WTC11 (cell line): Measurements from ENCODE around the gene SP7. TPM values are rescaled to one million over a fixed set of nuclear protein-coding genes. Genes with fewer than 3 reads are reported as not detected.

Experiments
- ATAC-seq: fragments of 200-7000 bp; cut with Tn5 transposase; 2 replicates; pipeline ENCODE4 v1.10.0; 2021; ENCODE audit warnings: mild to moderate bottlenecking, moderate library complexity
- CTCF ChIA-PET: fragments of 300-600 bp; sonication (Branson Sonifier 250); formaldehyde crosslinking; loops from one replicate; lab custom pipeline; 2021; ENCODE audit warnings: antibody characterized with exemption; lab: Charles Lee
- POLR2A ChIA-PET: fragments of 350-600 bp; sonication (Branson Sonifier 250); formaldehyde crosslinking; loops from one replicate; lab custom pipeline; 2021; ENCODE audit warnings: antibody characterized with exemption; lab: Charles Lee
- DNase-seq: peaks from one replicate; pipeline ENCODE4 v3.0.0; 2021; ENCODE audit warnings: low spot score
- H3K27ac Mint-ChIP-seq: 2 replicates; pipeline ENCODE4 v1.8.0; 2021; ENCODE audit warnings: mixed read lengths
- H3K27me3 Mint-ChIP-seq: 2 replicates; pipeline ENCODE4 v1.8.0; 2021; ENCODE audit warnings: low read depth, mild to moderate bottlenecking, moderate library complexity, mixed read lengths
- H3K36me3 Mint-ChIP-seq: 2 replicates; pipeline ENCODE4 v1.8.0; 2021; ENCODE audit warnings: mixed read lengths
- H3K4me1 Mint-ChIP-seq: 2 replicates; pipeline ENCODE4 v1.8.0; 2022; ENCODE audit warnings: mixed read lengths
- H3K4me3 Mint-ChIP-seq: 2 replicates; pipeline ENCODE4 v1.8.0; 2021; ENCODE audit warnings: mild to moderate bottlenecking, moderate library complexity, mixed read lengths
- H3K9me3 Mint-ChIP-seq: 2 replicates; pipeline ENCODE4 v1.8.0; 2021; ENCODE audit warnings: mixed read lengths
- CREB1 ChIP-seq: sonication (generic); formaldehyde crosslinking; IDR thresholded peaks from 2 replicates; pipeline ENCODE4 v1.8.0; 2023; ENCODE audit warnings: mild to moderate bottlenecking, missing genetic modification reagents
- CREM ChIP-seq: sonication (generic); formaldehyde crosslinking; IDR thresholded peaks from 2 replicates; pipeline ENCODE4 v1.8.1; 2022; ENCODE audit warnings: mild to moderate bottlenecking, missing genetic modification reagents, moderate library complexity
- KAT7 ChIP-seq: sonication (generic); formaldehyde crosslinking; IDR thresholded peaks from 2 replicates; pipeline ENCODE4 v1.8.1; 2023; ENCODE audit warnings: missing genetic modification reagents, mild to moderate bottlenecking, borderline replicate concordance
- MXD4 ChIP-seq: fragments of 250-450 bp; sonication (Bioruptor Pico); IDR thresholded peaks from 2 replicates; pipeline ENCODE4 v1.8.0; 2021; ENCODE audit warnings: mild to moderate bottlenecking, moderate library complexity, borderline replicate concordance
- NFE2L1 ChIP-seq: sonication (generic); formaldehyde crosslinking; IDR thresholded peaks from 2 replicates; pipeline ENCODE4 v1.8.1; 2023; ENCODE audit warnings: missing genetic modification reagents
- SMAD4 ChIP-seq: sonication (generic); formaldehyde crosslinking; IDR thresholded peaks from 2 replicates; pipeline ENCODE4 v1.8.0; 2022; ENCODE audit warnings: mild to moderate bottlenecking, missing genetic modification reagents
- TEAD4 ChIP-seq: sonication (generic); formaldehyde crosslinking; IDR thresholded peaks from 2 replicates; pipeline ENCODE4 v1.8.0; 2022; ENCODE audit warnings: mild to moderate bottlenecking, missing genetic modification reagents
- ZBTB21 ChIP-seq: sonication (generic); formaldehyde crosslinking; IDR thresholded peaks from 2 replicates; pipeline ENCODE4 v1.8.1; 2023; ENCODE audit warnings: mild to moderate bottlenecking, missing genetic modification reagents, borderline replicate concordance
- ZNF138 ChIP-seq: sonication (generic); formaldehyde crosslinking; conservative IDR thresholded peaks from 2 replicates; pipeline ENCODE4 v1.8.1; 2022; ENCODE audit warnings: mild to moderate bottlenecking, moderate library complexity, missing genetic modification reagents
- ZNF219 ChIP-seq: sonication (generic); formaldehyde crosslinking; IDR thresholded peaks from 2 replicates; pipeline ENCODE4 v1.8.0; 2023; ENCODE audit warnings: missing genetic modification reagents, mild to moderate bottlenecking, borderline replicate concordance
- ZNF423 ChIP-seq: fragments of 250-450 bp; sonication (Bioruptor Pico); IDR thresholded peaks from 2 replicates; pipeline ENCODE4 v2.1.2; 2022; ENCODE audit warnings: mild to moderate bottlenecking, moderate library complexity
- total RNA-seq: library from RNA; stranded (reverse); gene quantifications from 3 replicates; pipeline ENCODE4 v1.2.3, GENCODE V29; 2021
- TF ChIP-seq, protein P1 (sequence below): sonication (generic); formaldehyde crosslinking; IDR thresholded peaks from 2 replicates; pipeline ENCODE4 v1.8.1; 2022; ENCODE audit warnings: mild to moderate bottlenecking, moderate library complexity, missing genetic modification reagents
- TF ChIP-seq, protein P2 (sequence below): fragments of 250-450 bp; sonication (Bioruptor Pico); IDR thresholded peaks from 2 replicates; pipeline ENCODE4 v2.1.2; 2022; ENCODE audit warnings: mild to moderate bottlenecking, moderate library complexity
- TF ChIP-seq, protein P3 (sequence below): fragments of 250-450 bp; sonication (Bioruptor Pico); IDR thresholded peaks from 2 replicates; pipeline ENCODE4 v1.9.0; 2021; ENCODE audit warnings: mild to moderate bottlenecking
- TF ChIP-seq, protein P4 (sequence below): sonication (generic); formaldehyde crosslinking; IDR thresholded peaks from 2 replicates; pipeline ENCODE4 v1.8.0; 2022; ENCODE audit warnings: mild to moderate bottlenecking, missing genetic modification reagents
- TF ChIP-seq, protein P5 (sequence below): sonication (generic); formaldehyde crosslinking; IDR thresholded peaks from 2 replicates; pipeline ENCODE4 v1.8.0; 2022; ENCODE audit warnings: missing genetic modification reagents
- TF ChIP-seq, protein P6 (sequence below): sonication (generic); formaldehyde crosslinking; IDR thresholded peaks from 2 replicates; pipeline ENCODE4 v1.8.1; 2023; ENCODE audit warnings: mild to moderate bottlenecking, missing genetic modification reagents
- TF ChIP-seq, protein P7 (sequence below): sonication (generic); formaldehyde crosslinking; IDR thresholded peaks from 2 replicates; pipeline ENCODE4 v1.8.0; 2023; ENCODE audit warnings: missing genetic modification reagents, mild to moderate bottlenecking, borderline replicate concordance

SP7 gene
- total RNA-seq, 1 experiment from 2014 or later: 0.09 TPM

DNA sequence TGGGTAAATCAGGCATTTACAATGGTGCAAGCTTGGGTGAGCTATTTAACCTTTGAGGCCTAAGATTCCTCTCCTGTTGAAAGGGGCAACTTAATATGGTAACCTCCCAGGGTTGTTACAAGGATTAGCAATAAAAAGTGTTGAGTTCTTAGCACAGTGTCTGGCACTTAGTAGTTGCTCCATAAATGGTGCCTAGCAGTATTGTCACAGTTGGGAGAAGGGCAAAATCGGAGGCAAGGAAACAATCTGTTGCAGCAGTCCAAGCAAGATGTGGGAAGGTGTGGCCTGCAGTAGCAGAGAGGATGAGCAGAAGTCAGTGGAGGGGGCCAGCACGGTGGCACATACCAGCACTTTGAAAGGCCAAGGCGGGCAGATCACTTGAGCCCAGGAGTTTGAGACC lies 7.3 kb upstream of the SP7 start:
- TF ChIP-seq ZBTB21: no peak
- TF ChIP-seq ZNF138 (CRISPR knock-in tag): no peak
- H3K4me3 Mint-ChIP-seq: peak overlapping the region; percentile 50
- CTCF ChIA-PET: interaction anchor here (2.7 to 8.6 kb wide), 3 partner anchors 10 to 146 kb away, joined by 9 to 148 read pairs (median 21); partner anchors contain the start of gene AAAS
- no peak overlapping the region for H3K27ac Mint-ChIP-seq
- no peaks in the 10 kb centered on the region for H3K9me3 Mint-ChIP-seq
- H3K27me3 Mint-ChIP-seq: peaks cover 46% of the 10 kb centered on the region
- ATAC-seq (no peak), DNase-seq (no peak)
- POLR2A ChIA-PET: no interaction called here
- H3K36me3 Mint-ChIP-seq: no peaks in the 10 kb centered on the region
- H3K4me1 Mint-ChIP-seq: peaks cover 14% of the 10 kb centered on the region

DNA sequence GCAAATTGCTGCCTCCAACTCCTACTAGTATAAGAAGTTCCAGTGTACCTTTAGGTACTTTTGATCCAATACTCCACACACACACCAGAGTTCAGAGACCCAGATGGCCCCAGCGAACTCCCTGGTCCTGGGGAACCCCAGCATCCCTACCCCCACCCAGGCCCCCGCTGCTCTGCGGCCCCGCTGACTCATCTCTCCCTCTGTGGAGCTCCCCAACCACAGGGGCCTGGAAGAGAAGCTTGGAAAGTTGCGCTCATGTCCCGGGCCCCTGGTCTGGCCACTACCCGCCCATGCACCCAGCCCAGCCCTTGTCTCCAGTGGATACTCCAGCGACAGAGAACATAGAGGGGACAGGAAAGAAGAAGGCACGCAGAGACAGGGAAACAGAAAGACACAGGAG lies 4.2 kb upstream of the SP7 start:
- H3K9me3 Mint-ChIP-seq: no peaks in the 10 kb centered on the region
- no peak for ATAC-seq
- no peak overlapping the region for H3K27ac Mint-ChIP-seq
- TF ChIP-seq, protein P1, sequence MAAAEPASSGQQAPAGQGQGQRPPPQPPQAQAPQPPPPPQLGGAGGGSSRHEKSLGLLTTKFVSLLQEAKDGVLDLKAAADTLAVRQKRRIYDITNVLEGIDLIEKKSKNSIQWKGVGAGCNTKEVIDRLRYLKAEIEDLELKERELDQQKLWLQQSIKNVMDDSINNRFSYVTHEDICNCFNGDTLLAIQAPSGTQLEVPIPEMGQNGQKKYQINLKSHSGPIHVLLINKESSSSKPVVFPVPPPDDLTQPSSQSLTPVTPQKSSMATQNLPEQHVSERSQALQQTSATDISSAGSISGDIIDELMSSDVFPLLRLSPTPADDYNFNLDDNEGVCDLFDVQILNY: no peak
- no peak for TF ChIP-seq MXD4 (CRISPR knock-in tag)
- TF ChIP-seq ZNF423: no peak
- TF ChIP-seq, protein P2, sequence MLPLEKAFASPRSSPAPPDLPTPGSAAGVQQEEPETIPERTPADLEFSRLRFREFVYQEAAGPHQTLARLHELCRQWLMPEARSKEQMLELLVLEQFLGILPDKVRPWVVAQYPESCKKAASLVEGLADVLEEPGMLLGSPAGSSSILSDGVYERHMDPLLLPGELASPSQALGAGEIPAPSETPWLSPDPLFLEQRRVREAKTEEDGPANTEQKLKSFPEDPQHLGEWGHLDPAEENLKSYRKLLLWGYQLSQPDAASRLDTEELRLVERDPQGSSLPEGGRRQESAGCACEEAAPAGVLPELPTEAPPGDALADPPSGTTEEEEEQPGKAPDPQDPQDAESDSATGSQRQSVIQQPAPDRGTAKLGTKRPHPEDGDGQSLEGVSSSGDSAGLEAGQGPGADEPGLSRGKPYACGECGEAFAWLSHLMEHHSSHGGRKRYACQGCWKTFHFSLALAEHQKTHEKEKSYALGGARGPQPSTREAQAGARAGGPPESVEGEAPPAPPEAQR: no peak
- TF ChIP-seq, protein P3, sequence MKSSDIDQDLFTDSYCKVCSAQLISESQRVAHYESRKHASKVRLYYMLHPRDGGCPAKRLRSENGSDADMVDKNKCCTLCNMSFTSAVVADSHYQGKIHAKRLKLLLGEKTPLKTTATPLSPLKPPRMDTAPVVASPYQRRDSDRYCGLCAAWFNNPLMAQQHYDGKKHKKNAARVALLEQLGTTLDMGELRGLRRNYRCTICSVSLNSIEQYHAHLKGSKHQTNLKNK: no peak
- TF ChIP-seq, protein P4, sequence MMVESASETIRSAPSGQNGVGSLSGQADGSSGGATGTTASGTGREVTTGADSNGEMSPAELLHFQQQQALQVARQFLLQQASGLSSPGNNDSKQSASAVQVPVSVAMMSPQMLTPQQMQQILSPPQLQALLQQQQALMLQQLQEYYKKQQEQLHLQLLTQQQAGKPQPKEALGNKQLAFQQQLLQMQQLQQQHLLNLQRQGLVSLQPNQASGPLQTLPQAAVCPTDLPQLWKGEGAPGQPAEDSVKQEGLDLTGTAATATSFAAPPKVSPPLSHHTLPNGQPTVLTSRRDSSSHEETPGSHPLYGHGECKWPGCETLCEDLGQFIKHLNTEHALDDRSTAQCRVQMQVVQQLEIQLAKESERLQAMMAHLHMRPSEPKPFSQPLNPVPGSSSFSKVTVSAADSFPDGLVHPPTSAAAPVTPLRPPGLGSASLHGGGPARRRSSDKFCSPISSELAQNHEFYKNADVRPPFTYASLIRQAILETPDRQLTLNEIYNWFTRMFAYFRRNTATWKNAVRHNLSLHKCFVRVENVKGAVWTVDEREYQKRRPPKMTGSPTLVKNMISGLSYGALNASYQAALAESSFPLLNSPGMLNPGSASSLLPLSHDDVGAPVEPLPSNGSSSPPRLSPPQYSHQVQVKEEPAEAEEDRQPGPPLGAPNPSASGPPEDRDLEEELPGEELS (CRISPR knock-in tag): no peak
- TF ChIP-seq TEAD4 (CRISPR knock-in tag): no peak
- TF ChIP-seq CREM: no peak
- TF ChIP-seq KAT7 (CRISPR knock-in tag): no peak
- TF ChIP-seq, protein P5, sequence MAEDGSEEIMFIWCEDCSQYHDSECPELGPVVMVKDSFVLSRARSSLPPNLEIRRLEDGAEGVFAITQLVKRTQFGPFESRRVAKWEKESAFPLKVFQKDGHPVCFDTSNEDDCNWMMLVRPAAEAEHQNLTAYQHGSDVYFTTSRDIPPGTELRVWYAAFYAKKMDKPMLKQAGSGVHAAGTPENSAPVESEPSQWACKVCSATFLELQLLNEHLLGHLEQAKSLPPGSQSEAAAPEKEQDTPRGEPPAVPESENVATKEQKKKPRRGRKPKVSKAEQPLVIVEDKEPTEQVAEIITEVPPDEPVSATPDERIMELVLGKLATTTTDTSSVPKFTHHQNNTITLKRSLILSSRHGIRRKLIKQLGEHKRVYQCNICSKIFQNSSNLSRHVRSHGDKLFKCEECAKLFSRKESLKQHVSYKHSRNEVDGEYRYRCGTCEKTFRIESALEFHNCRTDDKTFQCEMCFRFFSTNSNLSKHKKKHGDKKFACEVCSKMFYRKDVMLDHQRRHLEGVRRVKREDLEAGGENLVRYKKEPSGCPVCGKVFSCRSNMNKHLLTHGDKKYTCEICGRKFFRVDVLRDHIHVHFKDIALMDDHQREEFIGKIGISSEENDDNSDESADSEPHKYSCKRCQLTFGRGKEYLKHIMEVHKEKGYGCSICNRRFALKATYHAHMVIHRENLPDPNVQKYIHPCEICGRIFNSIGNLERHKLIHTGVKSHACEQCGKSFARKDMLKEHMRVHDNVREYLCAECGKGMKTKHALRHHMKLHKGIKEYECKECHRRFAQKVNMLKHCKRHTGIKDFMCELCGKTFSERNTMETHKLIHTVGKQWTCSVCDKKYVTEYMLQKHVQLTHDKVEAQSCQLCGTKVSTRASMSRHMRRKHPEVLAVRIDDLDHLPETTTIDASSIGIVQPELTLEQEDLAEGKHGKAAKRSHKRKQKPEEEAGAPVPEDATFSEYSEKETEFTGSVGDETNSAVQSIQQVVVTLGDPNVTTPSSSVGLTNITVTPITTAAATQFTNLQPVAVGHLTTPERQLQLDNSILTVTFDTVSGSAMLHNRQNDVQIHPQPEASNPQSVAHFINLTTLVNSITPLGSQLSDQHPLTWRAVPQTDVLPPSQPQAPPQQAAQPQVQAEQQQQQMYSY: no peak
- TF ChIP-seq, protein P6, sequence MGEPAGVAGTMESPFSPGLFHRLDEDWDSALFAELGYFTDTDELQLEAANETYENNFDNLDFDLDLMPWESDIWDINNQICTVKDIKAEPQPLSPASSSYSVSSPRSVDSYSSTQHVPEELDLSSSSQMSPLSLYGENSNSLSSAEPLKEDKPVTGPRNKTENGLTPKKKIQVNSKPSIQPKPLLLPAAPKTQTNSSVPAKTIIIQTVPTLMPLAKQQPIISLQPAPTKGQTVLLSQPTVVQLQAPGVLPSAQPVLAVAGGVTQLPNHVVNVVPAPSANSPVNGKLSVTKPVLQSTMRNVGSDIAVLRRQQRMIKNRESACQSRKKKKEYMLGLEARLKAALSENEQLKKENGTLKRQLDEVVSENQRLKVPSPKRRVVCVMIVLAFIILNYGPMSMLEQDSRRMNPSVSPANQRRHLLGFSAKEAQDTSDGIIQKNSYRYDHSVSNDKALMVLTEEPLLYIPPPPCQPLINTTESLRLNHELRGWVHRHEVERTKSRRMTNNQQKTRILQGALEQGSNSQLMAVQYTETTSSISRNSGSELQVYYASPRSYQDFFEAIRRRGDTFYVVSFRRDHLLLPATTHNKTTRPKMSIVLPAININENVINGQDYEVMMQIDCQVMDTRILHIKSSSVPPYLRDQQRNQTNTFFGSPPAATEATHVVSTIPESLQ (CRISPR knock-in tag): no peak
- TF ChIP-seq CREB1: no peak
- no peak for TF ChIP-seq ZNF219 (CRISPR knock-in tag)
- TF ChIP-seq SMAD4 (CRISPR knock-in tag): no peak
- TF ChIP-seq, protein P7, sequence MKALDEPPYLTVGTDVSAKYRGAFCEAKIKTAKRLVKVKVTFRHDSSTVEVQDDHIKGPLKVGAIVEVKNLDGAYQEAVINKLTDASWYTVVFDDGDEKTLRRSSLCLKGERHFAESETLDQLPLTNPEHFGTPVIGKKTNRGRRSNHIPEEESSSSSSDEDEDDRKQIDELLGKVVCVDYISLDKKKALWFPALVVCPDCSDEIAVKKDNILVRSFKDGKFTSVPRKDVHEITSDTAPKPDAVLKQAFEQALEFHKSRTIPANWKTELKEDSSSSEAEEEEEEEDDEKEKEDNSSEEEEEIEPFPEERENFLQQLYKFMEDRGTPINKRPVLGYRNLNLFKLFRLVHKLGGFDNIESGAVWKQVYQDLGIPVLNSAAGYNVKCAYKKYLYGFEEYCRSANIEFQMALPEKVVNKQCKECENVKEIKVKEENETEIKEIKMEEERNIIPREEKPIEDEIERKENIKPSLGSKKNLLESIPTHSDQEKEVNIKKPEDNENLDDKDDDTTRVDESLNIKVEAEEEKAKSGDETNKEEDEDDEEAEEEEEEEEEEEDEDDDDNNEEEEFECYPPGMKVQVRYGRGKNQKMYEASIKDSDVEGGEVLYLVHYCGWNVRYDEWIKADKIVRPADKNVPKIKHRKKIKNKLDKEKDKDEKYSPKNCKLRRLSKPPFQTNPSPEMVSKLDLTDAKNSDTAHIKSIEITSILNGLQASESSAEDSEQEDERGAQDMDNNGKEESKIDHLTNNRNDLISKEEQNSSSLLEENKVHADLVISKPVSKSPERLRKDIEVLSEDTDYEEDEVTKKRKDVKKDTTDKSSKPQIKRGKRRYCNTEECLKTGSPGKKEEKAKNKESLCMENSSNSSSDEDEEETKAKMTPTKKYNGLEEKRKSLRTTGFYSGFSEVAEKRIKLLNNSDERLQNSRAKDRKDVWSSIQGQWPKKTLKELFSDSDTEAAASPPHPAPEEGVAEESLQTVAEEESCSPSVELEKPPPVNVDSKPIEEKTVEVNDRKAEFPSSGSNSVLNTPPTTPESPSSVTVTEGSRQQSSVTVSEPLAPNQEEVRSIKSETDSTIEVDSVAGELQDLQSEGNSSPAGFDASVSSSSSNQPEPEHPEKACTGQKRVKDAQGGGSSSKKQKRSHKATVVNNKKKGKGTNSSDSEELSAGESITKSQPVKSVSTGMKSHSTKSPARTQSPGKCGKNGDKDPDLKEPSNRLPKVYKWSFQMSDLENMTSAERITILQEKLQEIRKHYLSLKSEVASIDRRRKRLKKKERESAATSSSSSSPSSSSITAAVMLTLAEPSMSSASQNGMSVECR (CRISPR knock-in tag): no peak
- no peak for TF ChIP-seq NFE2L1 (CRISPR knock-in tag)
- ChIA-PET CTCF (interaction anchor here (0.8 to 2.7 kb wide), 3 partner anchors 12 to 19 kb away, joined by 4 to 10 read pairs (median 6); partner anchors contain the start of gene AAAS), POLR2A (no interaction called here)
- H3K4me3 Mint-ChIP-seq: no peak overlapping the region
- peaks cover 19% of the 10 kb centered on the region for H3K4me1 Mint-ChIP-seq
- H3K27me3 Mint-ChIP-seq: peaks cover 52% of the 10 kb centered on the region
- no peak for DNase-seq
- H3K36me3 Mint-ChIP-seq: no peaks in the 10 kb centered on the region
